Measurements from ENCODE around the gene LRRC71. TPM values are rescaled to one million over a fixed set of nuclear protein-coding genes. Genes with fewer than 3 reads are reported as not detected.

LRRC71 gene
- total RNA-seq, 6 donors from 2014 or later, result 0.49 to 13.9 (median 6.3) TPM

- Histone ChIP-seq H3K27me3 (no peaks in the 10 kb centered on the region), H3K4me3 (no peak overlapping the region), H3K36me3 (peaks cover 9 to 54% (median 44%) of the 10 kb centered on the region in 4 donors), H3K9me3 (no peaks in the 10 kb centered on the region), H3K27ac (no peak overlapping the region), H3K4me1 (peaks cover 5 to 11% (median 8%) of the 10 kb centered on the region in 4 donors)
- TF ChIP-seq EP300 (IDR thresholded peaks at IDR 0.05) (no peak), POLR2AphosphoS5 (IDR thresholded peaks at IDR 0.05) (no peak), POLR2A (IDR thresholded peaks at IDR 0.05) (no peak)
- TF ChIP-seq, protein P1, sequence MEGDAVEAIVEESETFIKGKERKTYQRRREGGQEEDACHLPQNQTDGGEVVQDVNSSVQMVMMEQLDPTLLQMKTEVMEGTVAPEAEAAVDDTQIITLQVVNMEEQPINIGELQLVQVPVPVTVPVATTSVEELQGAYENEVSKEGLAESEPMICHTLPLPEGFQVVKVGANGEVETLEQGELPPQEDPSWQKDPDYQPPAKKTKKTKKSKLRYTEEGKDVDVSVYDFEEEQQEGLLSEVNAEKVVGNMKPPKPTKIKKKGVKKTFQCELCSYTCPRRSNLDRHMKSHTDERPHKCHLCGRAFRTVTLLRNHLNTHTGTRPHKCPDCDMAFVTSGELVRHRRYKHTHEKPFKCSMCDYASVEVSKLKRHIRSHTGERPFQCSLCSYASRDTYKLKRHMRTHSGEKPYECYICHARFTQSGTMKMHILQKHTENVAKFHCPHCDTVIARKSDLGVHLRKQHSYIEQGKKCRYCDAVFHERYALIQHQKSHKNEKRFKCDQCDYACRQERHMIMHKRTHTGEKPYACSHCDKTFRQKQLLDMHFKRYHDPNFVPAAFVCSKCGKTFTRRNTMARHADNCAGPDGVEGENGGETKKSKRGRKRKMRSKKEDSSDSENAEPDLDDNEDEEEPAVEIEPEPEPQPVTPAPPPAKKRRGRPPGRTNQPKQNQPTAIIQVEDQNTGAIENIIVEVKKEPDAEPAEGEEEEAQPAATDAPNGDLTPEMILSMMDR (IDR thresholded peaks at IDR 0.05), result no peak
- ATAC-seq (ENCODE audit: low FRiP score in 2 of 2), result no peak
- WGBS, 2 donors, result 93 to 94% methylated on average over 17 of the region's 17 CpGs
- DNase-seq, result no peak
Measured at GRCh38 chr1:156935505-156936128, 15.2 kb downstream of the LRRC71 start.

DNA sequence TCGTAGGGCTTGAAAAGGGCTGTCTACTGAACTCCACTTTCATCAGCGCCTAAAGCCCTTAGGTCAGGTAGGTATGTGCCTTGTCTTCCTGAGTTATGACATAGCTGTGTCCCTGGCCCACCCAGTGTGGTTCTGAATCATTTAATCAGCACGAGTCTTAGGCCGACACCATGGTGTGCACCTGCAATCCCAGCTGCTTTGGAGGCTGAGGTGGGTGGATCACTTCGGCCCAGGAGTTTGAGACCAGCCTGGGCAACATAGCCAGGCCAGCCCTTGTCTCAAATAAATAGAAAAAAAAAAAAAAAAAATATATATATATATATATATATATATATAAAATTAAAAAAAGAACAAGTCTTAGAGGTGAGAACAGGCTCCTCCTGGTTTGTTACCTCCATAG is 15.8 kb downstream of the LRRC71 start:
- Histone ChIP-seq H3K4me3 (no peak overlapping the region), H3K27ac (no peak overlapping the region), H3K27me3 (no peaks in the 10 kb centered on the region), H3K4me1 (peaks cover 3 to 9% (median 5%) of the 10 kb centered on the region in 4 donors), H3K9me3 (no peaks in the 10 kb centered on the region), H3K36me3 (peaks cover 9 to 58% (median 49%) of the 10 kb centered on the region in 4 donors)
- ATAC-seq (ENCODE audit: low FRiP score in 2 of 2), result no peak
- no peak for DNase-seq
- no peak for TF ChIP-seq POLR2AphosphoS5 (IDR thresholded peaks at IDR 0.05)
- TF ChIP-seq POLR2A (IDR thresholded peaks at IDR 0.05), result no peak
- TF ChIP-seq, protein P1 (IDR thresholded peaks at IDR 0.05), result no peak
- no peak for TF ChIP-seq EP300 (IDR thresholded peaks at IDR 0.05)
- WGBS, 2 donors, result 86 to 95% methylated on average over 5 of the region's 5 CpGs

GRCh38 chr1:156936721-156937220 is 16.3 kb downstream of the LRRC71 start:
- Histone ChIP-seq H3K9me3 (no peaks in the 10 kb centered on the region), H3K4me1 (peaks cover 0 to 3% (median 2%) of the 10 kb centered on the region in 4 donors), H3K4me3 (no peak overlapping the region), H3K27ac (no peak overlapping the region), H3K27me3 (no peaks in the 10 kb centered on the region), H3K36me3 (peaks cover 9 to 64% (median 54%) of the 10 kb centered on the region in 4 donors)
- ATAC-seq (ENCODE audit: low FRiP score in 2 of 2) (no peak), DNase-seq (no peak)
- TF ChIP-seq, protein P1 (IDR thresholded peaks at IDR 0.05), result no peak
- no peak for TF ChIP-seq POLR2AphosphoS5 (IDR thresholded peaks at IDR 0.05)
- TF ChIP-seq POLR2A (IDR thresholded peaks at IDR 0.05), result no peak
- TF ChIP-seq EP300 (IDR thresholded peaks at IDR 0.05), result no peak
- 84 to 90% methylated on average over 8 to 10 of the region's 10 CpGs for WGBS, 2 donors

DNA sequence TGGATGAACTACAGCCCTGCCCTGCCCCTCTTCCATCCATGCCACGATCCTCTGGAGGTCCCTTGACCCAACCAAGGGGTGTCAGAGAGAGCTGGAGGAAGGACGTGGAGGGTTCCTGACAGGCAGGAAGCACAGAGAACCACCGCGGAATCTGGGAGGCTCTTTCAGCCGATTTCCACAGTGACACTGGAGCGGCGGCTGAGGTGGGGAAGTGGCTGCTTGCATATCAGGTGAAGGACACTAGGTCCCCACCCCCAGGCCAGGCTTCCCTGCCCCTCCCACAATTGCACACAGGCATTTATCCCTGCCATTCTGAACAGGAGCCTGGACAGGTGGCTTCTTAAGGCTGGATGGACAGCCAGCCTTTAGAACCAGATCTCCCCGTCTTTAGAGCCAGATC is 17.5 kb downstream of the LRRC71 start:
- Histone ChIP-seq H3K4me3 (no peak overlapping the region), H3K27me3 (no peaks in the 10 kb centered on the region), H3K4me1 (no peaks in the 10 kb centered on the region), H3K27ac (no peak overlapping the region), H3K36me3 (peaks cover 9 to 75% (median 65%) of the 10 kb centered on the region in 4 donors), H3K9me3 (no peaks in the 10 kb centered on the region)
- TF ChIP-seq, protein P1 (IDR thresholded peaks at IDR 0.05), result no peak
- TF ChIP-seq POLR2AphosphoS5 (IDR thresholded peaks at IDR 0.05), result no peak
- TF ChIP-seq EP300 (IDR thresholded peaks at IDR 0.05), result no peak
- TF ChIP-seq POLR2A (IDR thresholded peaks at IDR 0.05), result no peak
- 58 to 65% methylated on average over 2 to 8 of the region's 8 CpGs for WGBS, 2 donors
- no peak for DNase-seq
- no peak for ATAC-seq (ENCODE audit: low FRiP score in 2 of 2)

- ATAC-seq (ENCODE audit: low FRiP score in 2 of 2) (no peak), DNase-seq (no peak)
- Histone ChIP-seq H3K27ac (no peak overlapping the region), H3K4me3 (no peak overlapping the region), H3K4me1 (no peaks in the 10 kb centered on the region), H3K27me3 (no peaks in the 10 kb centered on the region), H3K36me3 (peaks cover 9 to 84% (median 72%) of the 10 kb centered on the region in 4 donors), H3K9me3 (no peaks in the 10 kb centered on the region)
- TF ChIP-seq POLR2AphosphoS5 (IDR thresholded peaks at IDR 0.05) (no peak), POLR2A (IDR thresholded peaks at IDR 0.05) (no peak), EP300 (IDR thresholded peaks at IDR 0.05) (no peak)
- TF ChIP-seq, protein P1 (IDR thresholded peaks at IDR 0.05), result no peak
- WGBS, 2 donors, result 85 to 89% methylated on average over 7 of the region's 7 CpGs
Measured at GRCh38 chr1:156938813-156939212, 18.4 kb downstream of the LRRC71 start.
